Measurements from ENCODE around the gene STN1.

Gene STN1

DNA sequence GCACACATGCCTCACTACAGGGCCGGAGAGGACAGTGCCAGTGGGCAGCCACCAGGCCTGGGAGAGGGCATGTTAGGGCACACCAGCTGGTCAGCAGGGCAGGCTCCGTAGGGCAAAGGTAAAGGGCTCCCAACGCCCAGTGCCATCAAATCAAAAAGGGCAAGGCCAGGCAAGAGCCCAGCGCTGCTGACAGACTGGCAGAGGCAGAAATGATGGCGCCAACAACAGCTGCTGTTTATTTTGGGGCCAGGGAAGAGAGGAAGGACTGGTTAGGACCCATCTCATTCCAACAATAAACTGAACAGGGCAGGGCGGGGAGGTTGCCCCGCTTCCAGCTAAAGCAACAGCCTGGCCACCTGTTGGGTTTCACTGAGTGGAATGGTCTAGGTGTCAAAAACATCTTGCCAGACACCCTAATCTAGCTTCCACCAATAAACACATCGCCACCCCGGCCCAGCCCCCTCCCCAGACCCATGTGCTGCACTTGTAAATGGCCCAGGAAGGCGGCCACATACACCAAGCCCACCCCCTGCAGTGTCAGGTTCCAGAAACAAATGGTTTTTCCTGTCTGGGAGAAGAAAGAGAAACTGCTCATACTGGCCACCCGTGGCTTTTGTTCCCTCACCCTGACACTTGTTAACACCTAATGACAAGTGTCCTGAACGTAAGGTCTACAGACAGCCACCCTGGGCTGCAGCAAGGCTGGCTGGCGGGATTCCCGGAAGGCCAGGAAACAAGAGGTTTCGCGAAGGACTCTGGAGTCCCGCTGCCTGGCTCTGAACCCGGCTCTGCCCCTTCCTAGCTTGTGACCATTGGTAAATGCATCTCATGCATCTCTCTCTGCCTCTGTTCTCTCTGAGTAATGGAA is 77.9 kb downstream of the STN1 start:
- TF ChIP-seq, protein P1, sequence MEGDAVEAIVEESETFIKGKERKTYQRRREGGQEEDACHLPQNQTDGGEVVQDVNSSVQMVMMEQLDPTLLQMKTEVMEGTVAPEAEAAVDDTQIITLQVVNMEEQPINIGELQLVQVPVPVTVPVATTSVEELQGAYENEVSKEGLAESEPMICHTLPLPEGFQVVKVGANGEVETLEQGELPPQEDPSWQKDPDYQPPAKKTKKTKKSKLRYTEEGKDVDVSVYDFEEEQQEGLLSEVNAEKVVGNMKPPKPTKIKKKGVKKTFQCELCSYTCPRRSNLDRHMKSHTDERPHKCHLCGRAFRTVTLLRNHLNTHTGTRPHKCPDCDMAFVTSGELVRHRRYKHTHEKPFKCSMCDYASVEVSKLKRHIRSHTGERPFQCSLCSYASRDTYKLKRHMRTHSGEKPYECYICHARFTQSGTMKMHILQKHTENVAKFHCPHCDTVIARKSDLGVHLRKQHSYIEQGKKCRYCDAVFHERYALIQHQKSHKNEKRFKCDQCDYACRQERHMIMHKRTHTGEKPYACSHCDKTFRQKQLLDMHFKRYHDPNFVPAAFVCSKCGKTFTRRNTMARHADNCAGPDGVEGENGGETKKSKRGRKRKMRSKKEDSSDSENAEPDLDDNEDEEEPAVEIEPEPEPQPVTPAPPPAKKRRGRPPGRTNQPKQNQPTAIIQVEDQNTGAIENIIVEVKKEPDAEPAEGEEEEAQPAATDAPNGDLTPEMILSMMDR (IDR thresholded peaks at IDR 0.05; ENCODE audit: low read depth, low read length): no peak
- no peak overlapping the region for H3K4me3 ChIP-seq (ENCODE audit: low read depth, low read length)

DNA sequence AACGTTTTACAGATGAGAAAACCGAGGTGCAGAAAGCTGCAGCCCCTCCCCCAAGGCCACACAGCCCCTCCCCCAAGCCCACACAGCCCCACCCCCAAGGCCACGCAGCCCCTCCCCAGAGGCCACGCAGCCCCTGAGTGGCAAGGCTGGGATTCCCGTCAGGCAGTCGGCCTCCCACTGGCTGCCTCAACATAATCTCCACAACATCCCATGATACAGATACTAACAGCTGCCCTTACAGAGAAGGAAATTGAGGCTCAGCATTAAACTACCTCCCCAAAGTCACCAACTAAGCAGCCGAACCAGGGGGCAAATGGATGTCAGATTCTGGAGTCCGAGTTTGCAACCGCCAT is 78.5 kb downstream of the STN1 start:
- TF ChIP-seq, protein P1 (IDR thresholded peaks at IDR 0.05; ENCODE audit: low read depth, low read length): no peak
- H3K4me3 ChIP-seq (ENCODE audit: low read depth, low read length): no peak overlapping the region

DNA sequence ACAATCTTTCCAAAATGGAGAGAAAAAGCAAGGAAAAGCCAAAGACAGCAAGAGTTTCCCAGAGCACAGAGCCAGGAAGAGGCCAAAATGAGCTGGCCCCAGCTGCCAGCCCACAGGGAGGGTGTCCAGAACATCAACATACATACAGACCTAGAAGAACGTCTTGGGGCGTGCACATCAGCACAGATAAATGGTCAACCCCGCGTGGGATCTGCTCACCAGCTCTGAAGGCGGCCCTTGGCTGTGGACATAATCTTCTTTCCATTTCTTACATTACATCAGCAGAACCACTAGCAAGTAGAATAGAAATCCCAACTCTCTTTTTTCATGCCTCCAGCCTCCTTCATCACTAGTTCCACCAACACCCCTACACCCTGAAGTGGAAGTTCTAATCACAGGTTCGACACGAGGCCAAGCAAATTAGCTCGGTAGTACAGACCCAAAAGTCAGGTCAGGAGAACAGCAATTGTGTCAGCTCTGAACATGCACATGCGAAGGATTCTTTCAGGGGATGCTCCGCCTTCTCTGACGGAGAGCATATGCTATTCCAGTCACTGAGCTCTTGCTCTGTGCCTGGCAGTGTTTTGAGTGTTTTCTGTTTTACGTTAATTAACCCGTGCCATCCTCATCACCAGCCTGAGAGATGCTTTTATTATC is 79.0 kb downstream of the STN1 start:
- no peak overlapping the region for H3K4me3 ChIP-seq (ENCODE audit: low read depth, low read length)
- TF ChIP-seq, protein P1 (IDR thresholded peaks at IDR 0.05; ENCODE audit: low read depth, low read length): no peak

DNA sequence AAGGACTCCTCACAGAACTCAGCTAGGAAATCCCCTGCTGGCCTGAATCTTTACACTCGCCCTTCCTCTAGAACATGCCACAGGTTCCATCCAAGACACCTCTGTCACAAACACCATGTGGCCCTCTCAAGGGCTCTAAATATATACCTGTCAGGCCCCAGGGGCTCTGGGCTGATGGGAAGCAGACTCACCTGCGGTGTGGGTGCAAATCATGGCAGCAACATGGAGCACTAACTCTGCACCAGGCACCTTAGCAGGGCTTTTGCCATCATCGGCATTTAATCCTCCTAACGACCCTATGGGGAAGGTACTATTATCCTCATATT is 80.0 kb downstream of the STN1 start:
- H3K4me3 ChIP-seq (ENCODE audit: low read depth, low read length): no peak overlapping the region
- TF ChIP-seq, protein P1 (IDR thresholded peaks at IDR 0.05; ENCODE audit: low read depth, low read length): no peak

DNA sequence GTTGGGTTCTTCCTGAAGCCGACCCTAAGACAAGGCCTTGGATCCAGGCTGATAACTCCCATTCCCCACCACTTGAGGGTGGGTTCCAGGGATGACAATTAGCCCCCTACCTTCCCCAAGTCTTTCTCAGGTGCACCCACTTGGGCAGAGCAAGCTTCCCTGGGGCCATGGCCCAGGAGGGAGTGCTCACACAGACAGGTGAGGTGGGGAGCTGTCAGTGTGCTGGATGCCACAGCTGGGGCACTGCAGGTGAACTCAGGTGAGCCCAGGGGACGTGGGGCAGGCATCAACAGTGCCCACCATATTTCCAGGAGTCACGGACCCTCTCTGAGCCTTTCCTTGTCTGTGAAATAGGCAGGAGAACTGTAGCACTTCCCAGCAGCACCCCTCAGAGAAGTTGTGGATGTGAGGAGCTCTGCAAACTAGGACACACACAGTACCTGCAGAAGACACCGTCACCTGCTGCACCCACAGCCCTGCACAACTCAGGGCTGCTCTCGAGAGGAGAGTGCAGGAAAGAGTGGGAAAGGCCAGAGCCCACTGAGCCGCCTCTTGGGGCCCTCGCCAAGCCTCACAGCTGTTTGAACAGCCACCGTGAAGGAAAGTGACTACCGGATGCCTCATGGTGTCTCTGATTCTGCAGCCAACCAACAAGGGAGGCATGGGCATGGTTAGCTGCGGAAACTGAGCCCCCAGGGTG is 80.5 kb downstream of the STN1 start:
- TF ChIP-seq, protein P1 (IDR thresholded peaks at IDR 0.05; ENCODE audit: low read depth, low read length): no peak
- no peak overlapping the region for H3K4me3 ChIP-seq (ENCODE audit: low read depth, low read length)

DNA sequence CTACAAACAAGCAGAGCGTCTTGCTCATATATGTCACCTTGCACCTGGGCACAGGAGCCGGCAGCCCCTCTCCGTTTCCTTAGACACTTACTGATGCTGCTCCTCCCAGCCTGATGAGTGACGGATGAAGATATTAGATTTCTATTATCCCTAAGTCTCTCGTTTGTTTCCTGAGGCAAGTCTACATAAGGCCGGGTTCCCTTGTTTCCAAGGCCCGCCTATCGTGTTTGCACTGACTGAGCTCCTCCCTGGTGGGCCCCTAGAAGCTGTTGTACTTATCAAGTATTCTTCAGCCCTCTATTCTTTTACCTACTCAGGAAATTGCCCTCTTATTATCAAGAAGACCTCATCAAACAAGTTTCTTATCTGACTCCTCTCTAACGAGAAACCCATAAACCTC is 81.1 kb downstream of the STN1 start:
- no peak overlapping the region for H3K4me3 ChIP-seq (ENCODE audit: low read depth, low read length)
- TF ChIP-seq, protein P1 (IDR thresholded peaks at IDR 0.05; ENCODE audit: low read depth, low read length): no peak

DNA sequence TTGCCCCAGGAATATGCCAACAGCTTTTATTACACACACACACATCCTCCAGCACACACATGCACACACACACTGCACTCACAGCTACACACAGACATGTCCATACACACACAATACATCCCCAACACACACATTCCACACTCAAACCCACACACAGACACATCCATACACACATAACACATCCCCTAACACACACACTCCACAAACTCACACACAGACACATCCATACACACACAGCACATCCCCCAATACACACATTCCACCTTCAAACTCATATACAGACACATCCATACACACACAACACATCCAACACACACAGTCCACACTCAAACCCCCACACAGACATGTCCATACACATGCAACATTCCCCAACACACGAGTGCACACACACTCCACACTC is 81.7 kb downstream of the STN1 start:
- no peak overlapping the region for H3K4me3 ChIP-seq (ENCODE audit: low read depth, low read length)
- TF ChIP-seq, protein P1 (IDR thresholded peaks at IDR 0.05; ENCODE audit: low read depth, low read length): no peak
